ENCODE results near the gene MNT. TPM values are rescaled to one million over a fixed set of nuclear protein-coding genes. Genes with fewer than 3 reads are reported as not detected.

MNT gene
- total RNA-seq, 2 donors from 2014 or later, result 23.8 to 24.3 TPM

- peaks cover 7% of the 10 kb centered on the region for H3K4me1 Mint-ChIP-seq (ENCODE audit: low read depth)
- H3K36me3 Mint-ChIP-seq (ENCODE audit: insufficient read depth in 2 of 2), result no peaks in the 10 kb centered on the region
- H3K27me3 Mint-ChIP-seq (ENCODE audit: low read depth), result no peaks in the 10 kb centered on the region
- H3K4me3 Mint-ChIP-seq, result no peak overlapping the region
- ATAC-seq (replicated peaks in 1 of 2), result no peak
- no peak for DNase-seq
- no peaks in the 10 kb centered on the region for H3K9me3 Mint-ChIP-seq
- H3K27ac Mint-ChIP-seq, result no peak overlapping the region
These were observed 52.8 kb downstream of the MNT start for GRCh38 chr17:2347805-2348685.

- DNase-seq, result no peak
- H3K4me1 Mint-ChIP-seq (ENCODE audit: low read depth), result peaks cover 11% of the 10 kb centered on the region
- H3K9me3 Mint-ChIP-seq, result no peaks in the 10 kb centered on the region
- H3K36me3 Mint-ChIP-seq (ENCODE audit: insufficient read depth in 2 of 2), result no peaks in the 10 kb centered on the region
- H3K27ac Mint-ChIP-seq, result no peak overlapping the region
- ATAC-seq (replicated peaks in 1 of 2), result no peak
- no peaks in the 10 kb centered on the region for H3K27me3 Mint-ChIP-seq (ENCODE audit: low read depth)
- no peak overlapping the region for H3K4me3 Mint-ChIP-seq
These were observed 54.4 kb downstream of the MNT start for GRCh38 chr17:2346475-2346874.

DNA sequence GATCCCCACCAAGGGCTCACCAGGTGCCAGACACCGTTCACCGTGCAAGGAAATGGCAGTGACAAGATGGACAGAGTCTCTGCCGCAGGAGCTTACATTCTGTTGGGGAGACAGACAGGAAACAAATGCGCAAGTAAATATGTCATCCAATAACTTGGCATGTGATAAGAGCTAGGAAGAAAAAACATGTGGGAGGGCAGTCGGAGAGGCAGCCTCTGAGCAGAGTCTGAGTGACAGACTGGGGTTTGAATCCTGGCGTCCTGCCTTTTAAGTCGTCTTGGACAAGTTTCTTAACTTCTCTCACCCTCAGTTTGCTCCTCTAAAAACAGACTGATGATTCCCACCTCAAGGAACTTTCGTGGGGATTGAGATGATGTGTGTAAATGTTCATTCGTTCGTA lies 56.3 kb downstream of the MNT start:
- DNase-seq (no peak), ATAC-seq (replicated peaks in 1 of 2) (no peak)
- H3K27me3 Mint-ChIP-seq (ENCODE audit: low read depth), result no peaks in the 10 kb centered on the region
- H3K36me3 Mint-ChIP-seq (ENCODE audit: insufficient read depth in 2 of 2), result no peaks in the 10 kb centered on the region
- H3K27ac Mint-ChIP-seq, result no peak overlapping the region
- H3K4me1 Mint-ChIP-seq (ENCODE audit: low read depth), result peaks cover 11% of the 10 kb centered on the region
- no peak overlapping the region for H3K4me3 Mint-ChIP-seq
- no peaks in the 10 kb centered on the region for H3K9me3 Mint-ChIP-seq

DNA sequence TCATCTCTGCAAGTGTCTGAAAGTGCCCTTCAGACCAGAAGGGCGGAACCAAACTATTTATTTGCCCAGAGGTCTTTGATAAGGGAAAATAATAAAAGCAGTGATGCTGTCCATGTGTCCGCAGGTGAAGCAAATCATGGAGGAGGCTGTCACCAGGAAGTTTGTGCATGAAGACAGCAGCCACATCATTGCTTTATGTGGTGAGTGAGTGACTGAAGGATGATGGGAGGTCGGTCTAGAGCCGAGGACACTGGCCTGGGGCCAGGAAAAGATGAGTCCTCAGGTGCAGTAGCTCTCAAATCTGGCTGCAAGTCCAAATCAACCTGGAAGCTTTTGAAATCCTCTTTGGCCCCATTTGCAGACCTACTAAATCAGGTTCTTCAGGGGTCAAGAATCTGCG lies 57.4 kb downstream of the MNT start:
- DNase-seq (peak; percentile 42 to 70), ATAC-seq (replicated peaks in 1 of 2) (peak; percentile 74 to 94)
- Mint-ChIP-seq H3K9me3 (no peaks in the 10 kb centered on the region), H3K36me3 (ENCODE audit: insufficient read depth in 2 of 2) (no peaks in the 10 kb centered on the region), H3K4me3 (peak overlapping the region in 1 of 2 donors; percentile 29), H3K27ac (peak overlapping the region; percentile 69), H3K27me3 (ENCODE audit: low read depth) (no peaks in the 10 kb centered on the region), H3K4me1 (ENCODE audit: low read depth) (peaks cover 14% of the 10 kb centered on the region)

GRCh38 chr17:2338315-2338657 lies 62.6 kb downstream of the MNT start:
- Mint-ChIP-seq H3K27ac (peak overlapping the region; percentile 34), H3K4me1 (ENCODE audit: low read depth) (peaks cover 12% of the 10 kb centered on the region), H3K4me3 (peak overlapping the region; percentile 81 to 84), H3K36me3 (ENCODE audit: insufficient read depth in 2 of 2) (peaks cover 7 to 12% of the 10 kb centered on the region in 2 donors), H3K27me3 (ENCODE audit: low read depth) (no peaks in the 10 kb centered on the region), H3K9me3 (no peaks in the 10 kb centered on the region)
- no peak for ATAC-seq (replicated peaks in 1 of 2)
- peak in 1 of 2 donors; percentile 11 for DNase-seq

DNA sequence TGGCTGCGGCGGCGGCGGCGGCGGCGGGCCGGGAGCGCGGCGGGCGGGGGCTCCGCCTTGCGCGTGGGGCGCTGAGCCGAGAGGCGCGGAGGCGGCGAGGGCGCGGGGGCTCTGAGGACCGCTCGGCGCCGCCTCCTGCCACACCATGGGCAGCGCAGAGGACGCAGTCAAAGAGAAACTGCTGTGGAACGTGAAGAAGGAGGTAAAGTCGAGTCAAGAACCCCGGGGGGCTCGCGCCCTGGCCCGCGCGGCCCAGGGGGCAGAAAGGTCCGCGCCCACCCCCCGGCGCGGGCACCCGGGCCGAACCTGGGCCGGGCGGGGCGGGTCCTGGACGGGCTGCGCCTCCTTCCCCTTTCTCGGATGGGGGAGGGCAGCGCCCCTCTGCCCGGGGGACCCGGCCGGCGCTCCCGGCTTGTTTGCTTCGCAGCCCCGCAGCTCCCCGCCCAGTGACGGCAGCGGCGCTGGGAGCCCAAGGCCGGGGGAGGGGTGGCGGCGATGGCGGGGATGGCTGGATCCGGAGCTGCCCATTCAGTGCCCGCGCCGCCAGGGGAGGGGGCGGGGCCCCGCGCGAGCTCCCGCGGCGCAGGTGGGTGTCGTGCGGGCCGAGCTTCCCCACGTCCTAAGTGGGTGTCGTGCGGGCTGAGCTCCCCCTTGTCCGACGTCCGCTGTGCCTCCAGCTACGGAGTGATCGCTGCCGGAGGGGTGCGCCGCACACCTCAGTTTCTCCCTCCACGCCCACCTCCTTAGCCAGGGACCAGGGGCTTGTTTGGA lies 63.1 kb downstream of the MNT start:
- no peaks in the 10 kb centered on the region for H3K9me3 Mint-ChIP-seq
- H3K4me3 Mint-ChIP-seq, result peak overlapping the region; percentile 84 to 99
- H3K36me3 Mint-ChIP-seq (ENCODE audit: insufficient read depth in 2 of 2), result peaks cover 7 to 12% of the 10 kb centered on the region in 2 donors
- peaks cover 9% of the 10 kb centered on the region for H3K4me1 Mint-ChIP-seq (ENCODE audit: low read depth)
- DNase-seq, result peak; percentile 74 to 76
- no peak overlapping the region for H3K27ac Mint-ChIP-seq
- no peaks in the 10 kb centered on the region for H3K27me3 Mint-ChIP-seq (ENCODE audit: low read depth)
- ATAC-seq (replicated peaks in 1 of 2), result peak; percentile 53 to 62

GRCh38 chr17:2336852-2337543 lies 63.9 kb downstream of the MNT start, which contains the start of gene SGSM2:
Gene SGSM2 (plus strand): TSS chr17:2337501. CDS start chr17:2337689, 188 bp downstream.
- no peaks in the 10 kb centered on the region for H3K27me3 Mint-ChIP-seq (ENCODE audit: low read depth)
- peak within 1 kb of the TSS; percentile 94 for H3K27ac Mint-ChIP-seq
- peak within 1 kb of the TSS; percentile 84 to 99 for H3K4me3 Mint-ChIP-seq
- peaks cover 7 to 12% of the 10 kb centered on the region in 2 donors for H3K36me3 Mint-ChIP-seq (ENCODE audit: insufficient read depth in 2 of 2)
- peak; percentile 68 to 71 for ATAC-seq (replicated peaks in 1 of 2)
- peak; percentile 76 for DNase-seq
- peaks cover 5% of the 10 kb centered on the region for H3K4me1 Mint-ChIP-seq (ENCODE audit: low read depth)
- H3K9me3 Mint-ChIP-seq, result no peaks in the 10 kb centered on the region

DNA sequence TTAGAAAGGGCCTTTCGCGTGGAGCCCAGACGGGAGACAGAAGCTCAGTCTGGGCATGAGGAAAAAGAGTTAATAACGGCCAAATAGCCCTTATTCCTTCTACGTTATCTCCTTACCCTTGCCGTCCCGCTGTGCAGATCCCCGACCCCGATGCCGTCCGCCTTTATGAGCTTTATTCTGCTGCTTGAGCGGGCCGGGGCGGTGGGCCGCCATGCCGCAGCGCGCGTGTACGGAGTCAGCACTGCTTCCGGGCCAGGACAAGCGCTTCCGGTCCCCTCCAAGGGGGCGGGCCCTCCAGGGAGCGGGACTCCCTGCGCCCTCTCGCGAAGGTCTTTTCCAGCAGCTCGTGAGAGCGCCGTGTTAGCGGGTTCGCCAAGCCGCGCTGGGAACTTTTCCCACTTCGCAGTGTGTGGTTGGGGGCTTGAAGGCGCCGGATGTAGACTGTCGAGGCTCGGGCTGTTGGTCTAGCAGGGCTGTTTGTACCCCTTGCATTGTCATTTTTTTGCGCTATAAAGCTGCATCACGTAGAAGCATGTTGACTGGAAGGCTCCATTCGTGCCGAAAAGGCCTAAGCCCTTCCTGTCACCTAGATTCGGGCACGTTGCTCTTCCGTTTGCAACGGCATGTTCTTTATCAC lies 64.5 kb downstream of the MNT start, which contains the start of gene TSR1:
TSR1 (minus strand) TSS at position 243 of the 637 bp plus-strand sequence; CDS start at position 213, 30 bp downstream.
- H3K9me3 Mint-ChIP-seq, result no peaks in the 10 kb centered on the region
- H3K27ac Mint-ChIP-seq, result peak within 1 kb of the TSS; percentile 94
- DNase-seq, result peak; percentile 92 to 93
- H3K4me1 Mint-ChIP-seq (ENCODE audit: low read depth), result peaks cover 5% of the 10 kb centered on the region
- H3K36me3 Mint-ChIP-seq (ENCODE audit: insufficient read depth in 2 of 2), result peaks cover 7 to 12% of the 10 kb centered on the region in 2 donors
- peak within 1 kb of the TSS in 1 of 2 donors; percentile 99 for H3K4me3 Mint-ChIP-seq
- ATAC-seq (replicated peaks in 1 of 2), result peak; percentile 90 to 91
- no peaks in the 10 kb centered on the region for H3K27me3 Mint-ChIP-seq (ENCODE audit: low read depth)

- peaks cover 5% of the 10 kb centered on the region for H3K4me1 Mint-ChIP-seq (ENCODE audit: low read depth)
- no peak for DNase-seq
- peak overlapping the region in 1 of 2 donors; percentile 99 for H3K4me3 Mint-ChIP-seq
- H3K9me3 Mint-ChIP-seq, result no peaks in the 10 kb centered on the region
- ATAC-seq (replicated peaks in 1 of 2), result no peak
- peaks cover 7 to 14% of the 10 kb centered on the region in 2 donors for H3K36me3 Mint-ChIP-seq (ENCODE audit: insufficient read depth in 2 of 2)
- no peaks in the 10 kb centered on the region for H3K27me3 Mint-ChIP-seq (ENCODE audit: low read depth)
- H3K27ac Mint-ChIP-seq, result peak overlapping the region; percentile 94
These were observed 65.1 kb downstream of the MNT start for GRCh38 chr17:2335726-2336214.

Other genes with a start within 250 kb of the MNT start
- gene SMG6, start 97.3 kb downstream of the MNT start, total RNA-seq, result 10 to 100 TPM; 47.3 to 54.1 TPM
- 10 to 100 TPM; 20.9 to 26.8 TPM for gene SRR, start 97.1 kb downstream of the MNT start, total RNA-seq
- gene TSR1, start 64.6 kb downstream of the MNT start, total RNA-seq, result 10 to 100 TPM; 36.4 to 38.2 TPM
- gene SGSM2, start 63.6 kb downstream of the MNT start, total RNA-seq, result 10 to 100 TPM; 40.8 to 57.5 TPM
- gene METTL16, start 110.8 kb upstream of the MNT start, total RNA-seq, result 10 to 100 TPM; 33.3 to 45.7 TPM
- gene PAFAH1B1, start 192.6 kb upstream of the MNT start, total RNA-seq, result 100 to 1,000 TPM; 211 to 218 TPM